Activated CD8-positive, alpha-beta memory T cell treated with anti-CD3 and anti-CD28 coated beads for 36 hours (primary cell): ENCODE measurements around the gene RER1. TPM values are rescaled to one million over a fixed set of nuclear protein-coding genes. Genes with fewer than 3 reads are reported as not detected.

Experiments
- CTCF ChIA-PET: fragments of 350-600 bp; sonication (Branson Sonifier 250); formaldehyde crosslinking; loops from one replicate; lab custom pipeline; 2021; ENCODE audit warnings: antibody characterized with exemption; lab: Charles Lee
- POLR2A ChIA-PET: fragments of 350-600 bp; sonication (Branson Sonifier 250); formaldehyde crosslinking; loops from one replicate; lab custom pipeline; 2021; ENCODE audit warnings: antibody characterized with exemption; lab: Charles Lee
- total RNA-seq, 2 experiments: library from RNA; stranded (reverse); gene quantifications; one replicate each; pipeline ENCODE4 v1.2.3, GENCODE V29; 2021

RER1 gene
- total RNA-seq, 2 experiments from 2014 or later: 188 to 209 TPM

GRCh38 chr1:2412773-2413494, 21.3 kb downstream of the RER1 start:
- ChIA-PET POLR2A (interaction anchor here (0.6 to 1.7 kb wide), 3 partner anchors 113 to 172 kb away, joined by 3 to 7 read pairs (median 4); partner anchors contain the start of gene PANK4), CTCF (interaction anchor here (0.9 to 1.4 kb wide), 8 partner anchors 21 to 214 kb away, joined by 3 to 6 read pairs (median 3); partner anchors contain the start of genes MORN1, PANK4, PRXL2B and RER1)

- POLR2A ChIA-PET: interaction anchor here (0.6 to 1.7 kb wide), 3 partner anchors 113 to 171 kb away, joined by 3 to 7 read pairs (median 4); partner anchors contain the start of gene PANK4
- CTCF ChIA-PET: interaction anchor here (0.6 to 2.2 kb wide), 10 partner anchors 22 to 230 kb away, joined by 3 to 8 read pairs (median 4); partner anchors contain the start of genes FAAP20, MORN1, PANK4 and PRXL2B
Measured at GRCh38 chr1:2413495-2414296, 22.1 kb downstream of the RER1 start.

- POLR2A ChIA-PET: interaction anchor here (1.1 kb wide), 1 partner anchor 218 kb away, joined by 7 read pairs; no protein-coding TSS in a partner anchor
- CTCF ChIA-PET: interaction anchor here (0.7 to 2.3 kb wide), 11 partner anchors 34 to 371 kb away, joined by 3 to 17 read pairs (median 5); partner anchors contain the start of genes FAAP20, PANK4 and TNFRSF14
Measured at GRCh38 chr1:2414297-2414958, 22.8 kb downstream of the RER1 start.

- ChIA-PET POLR2A (interaction anchor here (0.6 to 1.5 kb wide), 6 partner anchors 53 to 219 kb away, joined by 3 to 7 read pairs (median 5); no protein-coding TSS in a partner anchor), CTCF (interaction anchor here (0.7 to 2.3 kb wide), 14 partner anchors 15 to 370 kb away, joined by 3 to 17 read pairs (median 5); partner anchors contain the start of genes FAAP20 and TNFRSF14)
Measured at GRCh38 chr1:2415337-2415736, 23.7 kb downstream of the RER1 start.

DNA sequence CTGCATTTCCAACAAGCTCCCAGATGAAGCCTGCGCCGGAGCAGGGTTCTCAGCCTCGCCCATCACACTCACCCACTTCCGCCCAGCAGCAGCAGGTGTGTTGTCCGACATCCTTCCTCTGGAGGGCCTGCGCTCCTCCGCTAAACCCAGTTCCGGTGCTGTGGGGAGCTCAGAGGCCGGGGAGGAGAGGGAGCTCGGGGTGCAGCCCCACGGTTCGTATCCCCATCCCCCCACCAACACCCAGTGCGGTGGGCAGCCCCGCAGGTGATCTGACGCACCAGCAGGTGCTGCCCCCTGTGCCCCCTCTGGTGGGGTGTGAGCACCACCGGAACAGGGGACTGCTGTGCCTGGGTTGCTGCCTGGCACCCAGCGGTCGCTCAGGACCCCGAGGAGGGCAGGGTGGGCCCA, 24.2 kb downstream of the RER1 start:
- ChIA-PET CTCF (interaction anchor here (0.8 to 2.3 kb wide), 12 partner anchors 14 to 369 kb away, joined by 3 to 17 read pairs (median 5); partner anchors contain the start of genes FAAP20 and TNFRSF14), POLR2A (interaction anchor here (0.6 to 1.5 kb wide), 9 partner anchors 8 to 220 kb away, joined by 3 to 7 read pairs (median 4); partner anchors contain the start of genes MORN1 and RER1)

- POLR2A ChIA-PET: interaction anchor here (0.6 to 1.5 kb wide), 6 partner anchors 8 to 131 kb away, joined by 3 to 7 read pairs (median 4); partner anchors contain the start of genes MORN1 and RER1
- CTCF ChIA-PET: interaction anchor here (1.1 to 2.3 kb wide), 8 partner anchors 14 to 169 kb away, joined by 3 to 17 read pairs (median 6); no protein-coding TSS in a partner anchor
Measured at GRCh38 chr1:2416403-2416802, 24.8 kb downstream of the RER1 start.

GRCh38 chr1:2417083-2417832, 25.6 kb downstream of the RER1 start:
- ChIA-PET POLR2A (no interaction called here), CTCF (interaction anchor here (0.9 to 1.7 kb wide), 3 partner anchors 26 to 137 kb away, joined by 3 to 4 read pairs (median 3); partner anchors contain the start of genes HES5, MORN1 and RER1)

DNA sequence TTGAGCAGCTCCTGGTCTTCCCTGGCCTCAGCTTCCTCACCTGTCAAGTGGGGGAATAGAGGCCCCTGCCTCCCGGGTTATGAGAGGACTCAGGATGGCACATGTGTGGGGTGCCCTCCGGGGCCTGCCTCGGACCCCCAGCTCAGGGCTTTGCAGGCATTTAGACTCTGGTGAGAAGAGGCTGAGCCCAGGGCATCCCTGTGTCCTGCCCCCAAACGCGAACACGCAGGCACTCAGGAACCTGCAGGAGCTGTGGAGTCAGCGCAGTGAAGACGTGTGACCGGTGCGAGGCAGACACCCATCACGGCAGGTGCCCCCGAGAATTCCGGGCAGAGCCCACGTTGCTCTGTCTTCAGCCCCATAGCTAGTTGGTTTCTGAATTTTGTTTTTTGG, 26.2 kb downstream of the RER1 start:
- POLR2A ChIA-PET: no interaction called here
- CTCF ChIA-PET: interaction anchor here (1.2 kb wide), 1 partner anchor 26 kb away, joined by 3 read pairs; the partner anchor contains the start of genes MORN1 and RER1

DNA sequence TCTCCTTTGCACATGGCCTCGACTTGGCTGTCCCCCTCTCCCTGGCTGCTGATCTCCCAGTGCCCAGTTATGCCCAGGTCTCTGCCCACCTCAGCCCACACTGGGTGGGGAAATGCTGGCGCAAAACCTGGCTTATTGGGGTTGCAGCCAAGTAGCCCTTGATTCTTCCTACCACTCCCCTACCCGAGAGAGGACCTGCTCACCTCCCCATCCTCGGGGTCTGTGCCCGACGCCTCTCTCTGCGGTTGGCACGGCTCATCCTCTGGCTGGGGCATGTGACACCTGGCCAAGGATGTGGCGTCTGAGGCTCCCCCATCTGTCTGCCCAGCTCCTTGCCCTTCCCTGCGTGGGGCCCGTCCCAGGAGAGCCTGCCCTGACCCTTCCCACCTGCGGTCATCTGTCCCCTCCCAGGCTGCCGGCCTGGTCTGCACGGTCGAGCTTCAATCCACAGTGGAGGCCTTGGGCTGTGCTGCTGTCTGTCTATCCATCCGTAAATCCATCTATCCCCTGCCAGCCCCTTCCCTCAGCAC, 27.2 kb downstream of the RER1 start:
- CTCF ChIA-PET: no interaction called here

GRCh38 chr1:2419416-2419815, 27.8 kb downstream of the RER1 start:
- ChIA-PET CTCF (no interaction called here), POLR2A (no interaction called here)

More for the DNA sequence above, 27.2 kb downstream of the RER1 start:
- POLR2A ChIA-PET: no interaction called here

- ChIA-PET CTCF (no interaction called here), POLR2A (no interaction called here)
Measured at GRCh38 chr1:2422523-2422922, 30.9 kb downstream of the RER1 start.

DNA sequence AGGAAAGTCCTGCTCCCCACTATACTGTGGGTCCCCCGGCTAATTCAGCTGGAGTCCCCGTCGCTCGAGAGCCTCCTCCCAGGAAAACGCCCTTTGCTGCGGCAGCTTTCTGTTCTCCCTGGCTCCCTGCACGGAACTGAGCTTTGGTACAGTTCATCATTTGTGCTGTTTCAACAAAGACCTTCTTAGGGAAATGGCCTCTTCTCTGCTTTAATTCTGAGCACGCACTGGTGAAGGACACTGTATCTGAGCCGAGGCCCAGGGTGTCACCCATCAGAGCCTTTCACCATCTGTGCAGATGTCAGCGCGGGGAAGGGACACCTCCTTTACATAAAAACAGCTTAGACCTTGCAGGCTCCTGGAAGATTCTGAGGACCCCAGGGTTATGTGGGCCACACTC, 34.3 kb downstream of the RER1 start:
- POLR2A ChIA-PET: no interaction called here
- CTCF ChIA-PET: no interaction called here

- CTCF ChIA-PET: no interaction called here
- POLR2A ChIA-PET: no interaction called here
Measured at GRCh38 chr1:2426540-2426939, 34.9 kb downstream of the RER1 start.

DNA sequence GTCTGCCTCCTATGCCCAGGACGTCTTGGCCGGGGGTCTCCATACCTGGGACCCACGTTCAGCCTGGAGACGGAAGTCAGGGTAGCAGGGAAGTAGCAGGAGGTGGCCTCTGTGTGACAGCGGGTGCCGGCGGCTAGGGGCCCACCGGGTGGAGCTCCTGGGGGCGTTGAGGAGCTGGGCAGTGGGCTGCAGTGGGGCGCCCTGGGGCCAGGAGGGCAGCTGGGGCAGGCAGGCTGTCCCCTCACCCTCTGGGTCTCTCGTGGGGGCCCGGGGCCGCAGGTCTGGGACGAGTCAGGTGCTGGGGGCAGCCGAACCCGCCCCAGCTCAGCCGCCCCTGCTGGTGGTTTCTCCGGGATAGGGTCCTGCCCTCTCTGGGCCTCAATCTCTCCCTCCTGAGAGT, 35.4 kb downstream of the RER1 start:
- ChIA-PET POLR2A (no interaction called here), CTCF (no interaction called here)

DNA sequence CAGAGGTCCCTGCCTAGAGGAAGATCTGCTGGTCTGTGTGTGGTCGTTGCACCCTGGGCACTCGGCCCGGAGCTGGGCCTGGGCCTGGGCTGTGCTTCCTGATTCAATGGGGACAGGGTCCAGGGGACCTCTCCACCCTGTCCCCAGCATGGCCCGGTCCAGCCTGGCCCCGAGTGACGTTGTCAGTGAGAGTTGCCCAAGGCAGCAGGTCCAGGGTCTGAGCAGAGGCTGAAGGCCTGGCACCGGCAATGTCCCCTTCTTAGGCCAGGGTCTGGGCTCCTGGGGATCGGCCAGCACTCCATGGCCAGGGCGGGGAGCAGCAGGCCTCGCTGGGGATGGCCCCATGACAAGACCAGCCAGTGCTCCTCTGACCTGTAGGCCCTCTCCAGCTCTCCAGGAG, 36.3 kb downstream of the RER1 start:
- POLR2A ChIA-PET: no interaction called here
- CTCF ChIA-PET: no interaction called here

DNA sequence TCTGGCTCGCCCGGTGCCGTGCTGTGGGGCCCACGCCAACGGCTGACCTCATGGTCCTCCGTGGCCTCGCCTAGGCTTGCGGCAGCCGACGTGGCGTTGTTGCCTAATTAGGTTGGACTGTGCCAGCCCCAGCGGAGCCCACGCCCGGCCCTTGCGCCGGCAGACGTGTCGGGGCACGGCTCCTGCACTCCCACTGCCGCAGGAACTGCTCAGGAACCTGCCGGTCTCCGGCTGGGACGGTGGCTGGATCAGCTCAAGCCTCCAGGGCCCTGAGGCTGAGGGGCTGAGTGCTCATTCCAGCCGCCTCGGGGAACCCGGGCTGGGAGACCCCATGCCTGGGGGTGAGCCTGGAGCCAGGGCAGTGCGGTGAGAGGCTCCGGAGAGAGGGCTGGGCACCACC, 36.8 kb downstream of the RER1 start:
- POLR2A ChIA-PET: no interaction called here
- CTCF ChIA-PET: no interaction called here

DNA sequence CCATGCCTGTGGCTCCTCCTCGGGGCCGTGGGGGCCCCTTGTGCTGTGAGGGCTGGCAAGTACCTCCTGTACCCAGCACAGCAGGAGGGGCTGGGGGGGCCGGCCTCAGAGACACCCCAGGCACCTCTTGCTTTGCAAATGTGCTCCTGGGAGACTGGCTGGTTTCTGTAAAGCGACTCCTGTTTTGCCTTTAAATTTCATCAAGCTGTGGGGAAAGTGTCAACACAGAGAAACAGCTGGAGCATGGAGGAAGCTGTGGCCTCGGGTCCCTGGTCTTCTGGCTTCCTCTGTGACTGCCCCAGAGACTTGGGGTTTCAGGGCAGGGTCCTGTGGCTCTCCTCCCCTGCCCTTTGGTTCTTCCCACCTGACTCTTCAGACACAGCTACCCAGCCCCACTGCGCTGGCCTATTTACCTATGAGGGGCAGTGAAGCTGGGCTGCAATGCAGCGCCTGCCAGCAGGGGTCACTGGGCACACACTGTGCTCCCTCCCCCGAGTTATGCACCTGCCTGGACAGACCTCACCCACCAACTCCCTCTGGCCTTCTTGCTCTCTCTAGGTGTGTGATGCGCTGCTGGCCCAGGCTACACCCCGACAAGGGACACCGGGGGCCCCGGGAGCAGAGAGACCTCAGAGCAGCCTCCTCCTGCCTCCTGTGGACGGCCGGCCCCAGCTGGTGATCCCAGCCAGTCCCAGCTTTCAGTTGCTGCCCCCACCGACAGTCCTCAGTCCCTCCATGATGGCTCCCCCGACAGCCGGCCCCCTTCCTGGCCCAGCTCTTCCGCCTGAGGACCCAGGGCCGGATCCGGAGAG, 38.3 kb downstream of the RER1 start:
- ChIA-PET CTCF (interaction anchor here (0.5 to 1.4 kb wide), 4 partner anchors 10 to 280 kb away, joined by 3 to 5 read pairs (median 3); no protein-coding TSS in a partner anchor), POLR2A (no interaction called here)
